GM18502 (cell line): ENCODE data around the gene NRG3.
"Not testable (repeated sequence)": the region's sequence is repeated elsewhere in the genome, so short reads cannot be mapped to it uniquely, and the experiment has no call there.

Experiments
- ATAC-seq: cut with Tn5 transposase; IDR thresholded peaks from one replicate; pipeline ENCODE4 v1.9.1; 2021; ENCODE audit warnings: mild to moderate bottlenecking; ENCODE audit not compliant: unreplicated experiment, poor library complexity

The NRG3 gene

GRCh38 chr10:81950358-81950757, 75.4 kb downstream of the NRG3 start:
- ATAC-seq = no peak

- no peak for ATAC-seq
Measured at GRCh38 chr10:81953420-81953819, 78.4 kb downstream of the NRG3 start.

GRCh38 chr10:81957976-81958375, 83.0 kb downstream of the NRG3 start:
- no peak for ATAC-seq

GRCh38 chr10:81959016-81959415, 84.0 kb downstream of the NRG3 start:
- ATAC-seq = no peak

GRCh38 chr10:81961451-81962184, 86.6 kb downstream of the NRG3 start:
- no peak for ATAC-seq

- ATAC-seq = no peak
Measured at GRCh38 chr10:81963606-81964005, 88.6 kb downstream of the NRG3 start.

GRCh38 chr10:81967716-81968115, 92.7 kb downstream of the NRG3 start:
- no peak for ATAC-seq

GRCh38 chr10:81969136-81969535, 94.1 kb downstream of the NRG3 start:
- no peak for ATAC-seq

GRCh38 chr10:81978238-81978637, 103.2 kb downstream of the NRG3 start:
- ATAC-seq = no peak

GRCh38 chr10:81981724-81982123, 106.7 kb downstream of the NRG3 start:
- ATAC-seq = no peak

- no peak for ATAC-seq
Measured at GRCh38 chr10:81984428-81984827, 109.4 kb downstream of the NRG3 start.

GRCh38 chr10:81995254-81995653, 120.3 kb downstream of the NRG3 start:
- no peak for ATAC-seq

- no peak for ATAC-seq
Measured at GRCh38 chr10:81996927-81997326, 121.9 kb downstream of the NRG3 start.

GRCh38 chr10:82020999-82021398, 146.0 kb downstream of the NRG3 start:
- no peak for ATAC-seq

- ATAC-seq = no peak
Measured at GRCh38 chr10:82027711-82028110, 152.7 kb downstream of the NRG3 start.

- no peak for ATAC-seq
Measured at GRCh38 chr10:82037076-82037475, 162.1 kb downstream of the NRG3 start.

- no peak for ATAC-seq
Measured at GRCh38 chr10:82038587-82038986, 163.6 kb downstream of the NRG3 start.

- ATAC-seq = no peak
Measured at GRCh38 chr10:82040336-82040735, 165.3 kb downstream of the NRG3 start.

GRCh38 chr10:82041018-82041417, 166.0 kb downstream of the NRG3 start:
- no peak for ATAC-seq

- ATAC-seq = no peak
Measured at GRCh38 chr10:82056391-82056790, 181.4 kb downstream of the NRG3 start.

- not testable (repeated sequence) for ATAC-seq
Measured at GRCh38 chr10:82067192-82067591, 192.2 kb downstream of the NRG3 start.

GRCh38 chr10:82068501-82068900, 193.5 kb downstream of the NRG3 start:
- no peak for ATAC-seq
